Skeletal muscle tissue (tissue), 5 donors: ENCODE results near the gene LSM11. TPM values are rescaled to one million over a fixed set of nuclear protein-coding genes. Genes with fewer than 3 reads are reported as not detected.

Experiments
- H3K27ac ChIP-seq: one replicate; pipeline ENCODE4 v1.7.0; 2013; ENCODE audit warnings: mild to moderate bottlenecking, low read depth, low read length, inconsistent platforms
- H3K27me3 ChIP-seq, 3 donors: one replicate each; pipeline ENCODE4 v1.7.0; 2013; ENCODE audit warnings: low read length in 3 of 3; ENCODE audit not compliant: control insufficient read depth in 3 of 3, insufficient read depth in 3 of 3
- H3K36me3 ChIP-seq, 3 donors: one replicate each; pipeline ENCODE4 v1.7.0; 2013; ENCODE audit warnings: low read length in 3 of 3; ENCODE audit not compliant: control insufficient read depth in 3 of 3, insufficient read depth in 3 of 3
- H3K4me1 ChIP-seq, 3 donors: one replicate each; pipeline ENCODE4 v1.7.0; 2013; ENCODE audit warnings: low read length in 3 of 3, mild to moderate bottlenecking in 3 of 3; ENCODE audit not compliant: control insufficient read depth in 3 of 3, insufficient read depth in 3 of 3
- H3K4me3 ChIP-seq, 3 donors: one replicate each; pipeline ENCODE4 v1.7.0; 2013; ENCODE audit warnings: low read length in 3 of 3
- H3K9ac ChIP-seq, 3 donors: one replicate each; pipeline ENCODE4 v1.7.0; 2013; ENCODE audit warnings: low read length in 3 of 3, mild to moderate bottlenecking in 3 of 3, moderate library complexity in 2 of 3, low read depth in 1 of 3
- H3K9me3 ChIP-seq, 3 donors: one replicate each; pipeline ENCODE4 v1.7.0; 2013; ENCODE audit warnings: low read length in 3 of 3; ENCODE audit not compliant: control insufficient read depth in 3 of 3
- small RNA-seq: library from RNA; depleted of rRNA; stranded (forward); fragments of <200 nt; gene quantifications from one replicate; pipeline ENCODE3, GENCODE V24; 2014
- total RNA-seq: library from RNA; depleted of rRNA; stranded (reverse); fragments of >200 nt; gene quantifications from one replicate; pipeline ENCODE4 v1.2.3, GENCODE V29; 2014
- donor health status: Osteomylitis.

Gene LSM11
- total RNA-seq, 1 donor from 2014 or later = 8.9 TPM

DNA sequence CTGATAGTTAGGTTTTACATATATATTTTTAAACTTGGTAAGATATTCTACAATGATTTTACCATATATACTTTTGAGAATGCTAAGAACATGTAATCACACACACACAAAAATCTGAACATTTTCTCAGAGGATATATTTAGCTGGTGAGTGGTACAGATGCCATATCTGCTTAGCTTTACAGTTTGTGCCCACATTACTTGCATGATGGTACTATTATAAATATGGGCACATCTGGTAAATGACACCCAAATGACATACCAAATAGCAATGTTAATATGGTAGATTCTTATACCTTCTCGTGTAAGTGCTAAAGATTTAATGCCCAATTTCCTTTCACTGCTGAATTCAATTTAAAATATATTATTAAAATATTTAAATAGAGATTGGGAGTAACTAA, 56.6 kb downstream of the LSM11 start:
- Histone ChIP-seq H3K4me1 (no peaks in the 10 kb centered on the region), H3K9me3 (no peaks in the 10 kb centered on the region), H3K36me3 (peaks cover 6 to 13% (median 11%) of the 10 kb centered on the region in 3 donors), H3K9ac (no peak overlapping the region), H3K27me3 (no peaks in the 10 kb centered on the region), H3K27ac (no peak overlapping the region), H3K4me3 (no peak overlapping the region)

DNA sequence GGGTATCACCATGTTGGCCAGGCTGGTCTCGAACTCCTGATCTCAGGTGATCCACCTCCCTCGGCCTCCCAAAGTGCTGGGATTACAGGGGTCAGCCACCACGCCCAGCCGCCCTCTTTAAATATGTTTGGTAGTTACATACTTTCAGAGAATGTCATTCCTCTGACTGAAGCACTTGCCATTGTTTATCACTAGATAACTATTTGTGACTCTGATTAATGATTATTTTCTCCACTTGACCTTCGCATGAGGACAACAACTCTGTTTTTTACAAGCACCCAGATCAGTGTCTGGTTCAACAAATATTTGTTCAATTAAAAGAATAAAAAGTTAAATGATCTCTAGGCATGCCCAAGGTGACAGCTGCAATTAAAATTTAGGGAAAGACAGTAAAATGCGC, 59.2 kb downstream of the LSM11 start:
- Histone ChIP-seq H3K36me3 (peaks cover 14 to 19% (median 19%) of the 10 kb centered on the region in 3 donors), H3K9me3 (no peaks in the 10 kb centered on the region), H3K27ac (no peak overlapping the region), H3K27me3 (no peaks in the 10 kb centered on the region), H3K9ac (no peak overlapping the region), H3K4me3 (no peak overlapping the region), H3K4me1 (no peaks in the 10 kb centered on the region)

DNA sequence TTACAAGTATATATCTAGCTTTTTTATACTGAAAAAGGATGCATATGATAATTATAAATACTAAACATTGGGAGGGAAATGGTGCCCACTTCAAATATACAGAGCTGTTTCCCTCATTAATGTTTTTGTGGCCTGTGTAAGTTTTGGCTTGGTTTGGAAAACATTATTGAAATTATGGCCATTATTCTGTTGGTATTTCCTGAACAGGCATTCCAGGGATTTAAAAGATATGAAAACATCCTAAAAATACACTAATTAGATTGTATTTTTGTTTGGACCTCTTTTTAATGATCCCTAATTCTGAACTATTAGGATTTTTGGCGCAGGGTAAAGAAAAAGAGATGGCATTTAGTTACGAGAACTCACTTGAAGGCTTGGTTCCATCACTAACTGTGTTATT, 64.5 kb downstream of the LSM11 start:
- no peaks in the 10 kb centered on the region for H3K27me3 ChIP-seq
- H3K36me3 ChIP-seq = peaks cover 18 to 40% (median 25%) of the 10 kb centered on the region in 3 donors
- H3K9ac ChIP-seq = no peak overlapping the region
- no peak overlapping the region for H3K27ac ChIP-seq
- H3K9me3 ChIP-seq = no peaks in the 10 kb centered on the region
- H3K4me3 ChIP-seq = no peak overlapping the region
- H3K4me1 ChIP-seq = no peaks in the 10 kb centered on the region

Small RNA genes within 50 kb of the gene (small RNA-seq; reads per million reads assigned to genes)
- gene AC026407.1 = not detected
- not detected for gene RNU6-260P

Other genes with a start within 250 kb of the LSM11 start
- 14.1 TPM for gene ADAM19, start 167.9 kb upstream of the LSM11 start, total RNA-seq
- not detected for gene SOX30, start 91.3 kb upstream of the LSM11 start, total RNA-seq
- gene C5orf52, start 72.2 kb upstream of the LSM11 start, total RNA-seq = not detected
- 31.3 TPM for gene THG1L, start 12.3 kb upstream of the LSM11 start, total RNA-seq
- gene CLINT1, start 115.4 kb downstream of the LSM11 start, total RNA-seq = 53.2 TPM